GM03348 (cell line): ENCODE measurements around the gene TKT.

Experiments used
- DNase-seq: peaks from one replicate; pipeline ENCODE4 v3.0.0; 2012; ENCODE audit warnings: low spot score

TKT gene

GRCh38 chr3:53195602-53196574, 59.9 kb downstream of the TKT start:
- peak; percentile 91 for DNase-seq

DNA sequence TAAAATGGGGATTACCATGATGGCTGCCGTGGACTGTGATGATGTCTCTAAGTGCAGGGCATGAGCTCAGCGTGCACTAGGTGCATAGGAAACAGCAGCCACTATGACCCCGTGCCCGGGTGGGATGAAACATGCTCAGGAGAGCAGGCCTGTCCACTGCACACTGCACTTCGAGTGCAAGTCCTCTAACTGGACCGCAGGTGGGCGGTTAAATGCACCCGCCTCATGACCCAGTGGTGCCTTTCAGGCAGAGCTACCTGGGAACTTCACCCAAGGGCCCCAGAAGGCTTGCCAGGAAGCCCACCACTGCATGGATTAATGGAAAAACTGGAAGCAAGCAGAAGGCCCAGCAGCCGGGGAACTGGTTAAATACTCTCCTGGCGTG, 60.8 kb downstream of the TKT start:
- DNase-seq, result no peak

DNA sequence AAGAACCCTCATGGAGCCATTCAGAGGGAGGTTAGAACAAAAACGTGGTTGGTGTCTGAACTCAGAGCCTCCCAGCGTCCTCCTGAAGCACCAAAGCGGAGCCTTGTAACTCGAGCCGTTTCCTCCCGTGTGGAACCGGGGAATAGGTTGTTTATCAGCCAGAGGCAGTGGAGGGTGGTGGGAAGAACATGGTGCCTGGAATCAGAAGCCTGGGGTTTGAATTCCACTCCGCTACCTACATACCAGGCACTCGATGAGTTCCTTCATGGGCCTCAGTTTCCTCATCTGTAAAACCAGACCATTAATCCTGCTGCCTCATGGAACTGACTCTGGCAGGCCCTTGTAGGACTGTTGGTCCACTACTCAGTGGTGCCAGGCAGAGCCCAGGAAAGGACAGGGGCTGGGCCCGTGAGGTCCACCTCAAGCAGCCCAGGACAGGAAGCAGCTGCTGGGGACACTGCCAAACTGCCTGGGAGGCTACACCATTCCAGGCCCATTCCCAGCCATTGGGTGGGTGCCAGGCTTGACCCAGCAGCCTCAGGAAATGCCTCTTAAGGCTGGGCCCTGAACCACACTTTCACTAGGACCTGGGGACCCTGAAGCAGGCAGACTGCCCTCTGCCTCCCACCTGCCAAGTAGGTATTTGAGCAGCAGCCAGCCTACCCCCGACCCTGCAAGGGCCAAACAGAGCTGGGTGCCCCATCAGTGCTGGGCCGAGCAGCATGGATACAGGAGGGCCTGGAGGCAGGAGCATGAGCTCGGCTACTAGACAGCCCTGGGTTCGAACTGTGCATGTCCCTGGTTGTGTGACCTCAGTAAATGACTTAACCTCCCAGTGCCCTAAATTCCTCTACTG, 61.4 kb downstream of the TKT start:
- peak; percentile 50 for DNase-seq

DNA sequence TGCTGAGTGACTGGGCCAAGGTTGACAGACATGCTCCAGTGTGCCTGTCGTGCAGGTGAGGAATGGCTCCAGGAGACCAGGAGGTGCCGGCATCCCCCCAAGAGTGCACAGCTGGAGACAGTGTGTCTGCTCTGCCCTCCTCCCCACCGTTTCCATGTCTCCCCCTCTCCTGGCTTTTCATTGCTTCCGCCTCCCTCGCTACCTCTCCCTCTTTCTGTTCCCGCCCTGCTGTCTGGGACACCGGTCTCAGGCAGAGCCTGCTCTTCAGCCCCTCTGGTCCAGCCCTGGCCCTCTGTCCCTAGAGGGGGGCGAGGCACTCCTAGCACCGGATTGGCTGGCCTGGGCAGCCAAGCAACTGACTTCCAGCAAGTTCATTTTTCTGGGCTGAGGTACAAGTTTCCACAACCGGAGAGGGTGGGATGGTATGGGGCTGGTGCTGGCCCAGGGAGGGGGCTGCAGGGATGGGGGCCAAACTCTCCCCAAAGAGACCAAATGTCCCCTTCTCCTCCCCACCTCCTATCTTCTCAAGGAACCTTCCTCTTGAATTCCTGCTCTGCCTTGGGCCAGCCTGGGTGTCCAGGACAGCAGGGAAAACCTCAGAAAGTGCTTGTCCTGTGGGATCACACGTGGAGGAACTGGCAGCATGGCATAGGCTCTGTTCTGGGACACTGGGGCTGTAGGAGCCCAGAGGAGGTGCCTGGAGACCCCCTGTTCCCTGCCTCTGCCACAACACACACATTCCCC, 62.2 kb downstream of the TKT start:
- peak; percentile 44 for DNase-seq

GRCh38 chr3:53192608-53193007, 63.2 kb downstream of the TKT start:
- DNase-seq, result no peak

DNA sequence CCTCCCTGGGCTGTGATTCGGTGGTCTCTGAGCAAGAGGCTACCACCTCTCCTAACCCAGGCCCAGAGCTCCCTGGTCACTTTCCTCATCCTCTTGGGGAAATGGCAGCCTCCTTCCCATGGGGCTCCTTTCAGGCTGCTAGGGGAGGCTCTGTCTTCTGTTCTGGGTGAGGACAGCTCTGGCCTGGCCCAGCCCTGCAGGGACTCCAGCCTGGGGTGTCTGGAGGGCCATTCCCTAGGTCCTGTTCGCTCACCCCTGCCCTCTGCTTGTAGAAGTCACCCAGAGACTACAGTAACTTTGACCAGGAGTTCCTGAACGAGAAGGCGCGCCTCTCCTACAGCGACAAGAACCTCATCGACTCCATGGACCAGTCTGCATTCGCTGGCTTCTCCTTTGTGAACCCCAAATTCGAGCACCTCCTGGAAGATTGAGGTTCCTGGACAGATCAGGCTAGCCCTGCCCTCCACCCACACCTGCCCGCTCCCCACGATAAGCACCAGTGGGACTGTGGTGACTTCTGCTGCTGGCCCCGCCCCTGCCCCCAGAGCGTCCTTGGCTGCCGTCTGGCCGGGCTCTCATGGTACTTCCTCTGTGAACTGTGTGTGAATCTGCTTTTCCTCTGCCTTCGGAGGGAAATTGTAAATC, 63.9 kb downstream of the TKT start:
- DNase-seq, result no peak

GRCh38 chr3:53190659-53191058, 65.2 kb downstream of the TKT start:
- no peak for DNase-seq

- DNase-seq, result no peak
Measured at GRCh38 chr3:53189276-53189675, 66.5 kb downstream of the TKT start.

DNA sequence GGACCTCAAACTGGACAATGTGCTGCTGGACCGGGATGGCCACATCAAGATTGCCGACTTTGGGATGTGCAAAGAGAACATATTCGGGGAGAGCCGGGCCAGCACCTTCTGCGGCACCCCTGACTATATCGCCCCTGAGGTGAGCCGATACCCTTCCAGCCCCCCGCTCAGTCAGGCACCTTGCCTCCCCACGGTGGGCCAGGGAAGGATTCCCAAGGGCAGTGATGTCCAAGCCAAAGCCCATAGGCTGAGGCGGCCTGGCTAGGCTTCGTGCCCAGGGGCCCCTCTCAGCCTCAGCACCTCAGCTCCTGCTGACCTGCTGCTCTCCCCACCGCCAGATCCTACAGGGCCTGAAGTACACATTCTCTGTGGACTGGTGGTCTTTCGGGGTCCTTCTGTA, 67.1 kb downstream of the TKT start:
- DNase-seq, result no peak

DNA sequence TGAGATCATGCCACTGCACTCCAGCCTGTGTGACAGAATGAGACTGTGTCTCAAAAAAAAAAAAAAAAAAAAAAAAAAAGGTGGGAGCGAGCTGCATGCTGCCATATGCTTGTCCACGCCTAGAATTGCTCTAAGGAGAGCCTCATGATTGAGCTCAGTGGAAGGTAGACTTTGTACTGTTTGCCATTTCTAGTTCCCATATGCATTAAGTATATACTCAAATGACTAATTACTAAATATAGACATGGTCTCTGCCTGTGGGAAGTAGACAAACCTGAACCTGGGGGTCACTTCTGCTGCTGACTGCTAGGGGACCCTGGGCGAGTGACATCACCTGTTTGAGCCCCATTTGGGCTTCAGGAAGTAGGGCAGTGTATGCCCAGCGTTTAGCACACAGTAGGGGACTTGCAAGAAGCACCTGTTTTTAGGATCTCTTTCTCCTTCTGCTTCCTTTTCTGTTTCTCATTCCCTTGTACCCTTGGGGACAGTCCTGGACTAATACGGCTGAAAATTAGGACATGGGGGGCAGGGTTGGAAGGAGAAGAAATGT, 67.6 kb downstream of the TKT start:
- DNase-seq, result no peak

DNA sequence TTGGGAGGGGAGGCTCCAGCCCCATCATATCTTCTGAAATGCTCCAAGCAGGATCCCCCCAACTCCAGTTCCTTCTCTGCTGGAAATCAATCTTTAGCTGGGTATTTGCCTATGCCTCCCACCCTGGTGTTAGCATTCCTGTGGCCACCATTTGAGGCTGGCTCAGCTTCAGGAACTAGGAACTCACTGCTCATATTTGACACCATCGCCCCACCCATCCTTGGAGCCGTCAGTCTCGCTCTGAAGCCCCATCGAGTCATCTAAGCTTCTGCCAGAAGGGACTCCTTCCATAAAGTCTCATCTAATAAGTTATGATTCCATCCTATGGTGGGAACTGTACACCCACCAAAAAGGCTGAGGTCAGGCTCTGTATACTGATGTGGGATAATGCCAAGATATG, 68.4 kb downstream of the TKT start:
- DNase-seq, result no peak

DNA sequence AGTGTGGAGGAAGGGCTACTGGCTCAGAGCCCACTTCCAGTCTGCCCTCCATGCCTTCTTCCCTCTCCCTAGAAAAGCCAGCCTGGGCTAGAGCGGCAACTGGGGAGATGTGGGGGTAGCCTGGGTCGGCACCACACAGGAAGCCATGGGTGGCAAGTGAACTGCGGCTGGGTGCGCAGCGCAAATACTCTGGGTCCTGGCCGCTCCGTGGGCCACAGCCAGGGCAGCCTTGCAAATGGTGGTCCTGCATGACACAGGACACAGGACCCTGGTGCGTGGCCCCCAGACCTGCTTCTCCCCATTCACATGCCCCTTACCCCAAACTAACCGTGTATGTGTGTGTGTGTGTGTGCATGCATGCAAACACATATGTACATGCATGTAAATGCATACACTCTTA, 69.1 kb downstream of the TKT start:
- no peak for DNase-seq

DNA sequence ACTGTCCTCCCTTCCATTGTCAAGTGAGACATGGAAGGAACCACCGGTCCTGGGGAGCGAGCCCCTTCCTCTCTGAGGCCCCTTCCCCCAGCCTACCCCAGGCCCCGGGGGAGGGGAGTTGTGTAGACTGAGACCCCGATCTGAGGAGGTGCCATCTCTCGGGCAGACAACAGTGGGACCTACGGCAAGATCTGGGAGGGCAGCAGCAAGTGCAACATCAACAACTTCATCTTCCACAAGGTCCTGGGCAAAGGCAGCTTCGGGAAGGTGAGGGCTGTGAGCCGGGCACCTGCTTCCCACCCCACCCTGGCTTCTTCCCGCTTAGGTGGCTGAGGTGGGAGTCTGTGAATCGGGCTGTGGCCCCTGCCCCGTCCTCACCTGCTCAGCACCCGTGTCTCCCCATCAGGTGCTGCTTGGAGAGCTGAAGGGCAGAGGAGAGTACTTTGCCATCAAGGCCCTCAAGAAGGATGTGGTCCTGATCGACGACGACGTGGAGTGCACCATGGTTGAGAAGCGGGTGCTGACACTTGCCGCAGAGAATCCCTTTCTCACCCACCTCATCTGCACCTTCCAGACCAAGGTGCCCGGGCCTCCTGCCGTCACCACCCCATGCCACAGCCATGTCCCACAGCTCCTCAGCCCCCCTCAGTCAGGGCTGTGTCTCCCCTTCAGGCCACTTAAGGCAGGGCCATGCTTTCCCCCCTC, 69.9 kb downstream of the TKT start:
- DNase-seq, result no peak

DNA sequence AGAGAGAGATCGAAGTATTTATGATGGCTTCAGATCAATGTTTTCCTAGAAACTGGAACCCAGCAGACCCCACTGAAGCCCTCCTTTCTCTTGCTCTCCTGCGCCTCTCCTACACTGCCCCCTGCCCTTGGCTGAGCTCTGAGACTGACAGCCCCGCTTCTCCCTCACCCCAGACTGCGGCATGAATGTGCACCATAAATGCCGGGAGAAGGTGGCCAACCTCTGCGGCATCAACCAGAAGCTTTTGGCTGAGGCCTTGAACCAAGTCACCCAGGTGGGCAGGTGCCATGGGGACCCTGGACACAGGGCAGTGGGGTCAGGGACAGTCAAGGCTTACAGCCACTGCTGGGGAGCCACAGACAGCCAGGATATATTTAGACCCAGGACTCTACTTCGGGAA, 71.1 kb downstream of the TKT start:
- DNase-seq, result no peak

DNA sequence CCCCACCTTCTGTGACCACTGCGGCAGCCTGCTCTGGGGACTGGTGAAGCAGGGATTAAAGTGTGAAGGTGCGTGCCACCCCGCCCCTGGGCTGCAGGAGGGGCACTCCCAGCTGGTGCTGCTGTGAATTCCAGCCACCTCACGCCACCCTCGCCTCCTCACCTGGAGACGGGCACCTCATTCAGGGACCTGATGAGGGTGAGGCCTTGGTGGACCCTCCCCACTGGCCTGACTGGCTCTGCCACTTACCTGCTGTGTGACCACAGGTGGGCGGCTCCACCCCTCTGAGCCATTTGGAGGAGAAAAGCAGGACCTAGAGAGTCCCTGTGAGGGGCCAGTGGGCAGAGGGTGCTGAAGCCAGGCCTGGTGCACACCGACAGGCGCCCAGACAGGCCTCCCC, 72.3 kb downstream of the TKT start:
- DNase-seq, result no peak

- no peak for DNase-seq
Measured at GRCh38 chr3:53182764-53183355, 73.0 kb downstream of the TKT start.

GRCh38 chr3:53181528-53181927, 74.3 kb downstream of the TKT start:
- no peak for DNase-seq

GRCh38 chr3:53181024-53181371, 74.8 kb downstream of the TKT start:
- no peak for DNase-seq

DNA sequence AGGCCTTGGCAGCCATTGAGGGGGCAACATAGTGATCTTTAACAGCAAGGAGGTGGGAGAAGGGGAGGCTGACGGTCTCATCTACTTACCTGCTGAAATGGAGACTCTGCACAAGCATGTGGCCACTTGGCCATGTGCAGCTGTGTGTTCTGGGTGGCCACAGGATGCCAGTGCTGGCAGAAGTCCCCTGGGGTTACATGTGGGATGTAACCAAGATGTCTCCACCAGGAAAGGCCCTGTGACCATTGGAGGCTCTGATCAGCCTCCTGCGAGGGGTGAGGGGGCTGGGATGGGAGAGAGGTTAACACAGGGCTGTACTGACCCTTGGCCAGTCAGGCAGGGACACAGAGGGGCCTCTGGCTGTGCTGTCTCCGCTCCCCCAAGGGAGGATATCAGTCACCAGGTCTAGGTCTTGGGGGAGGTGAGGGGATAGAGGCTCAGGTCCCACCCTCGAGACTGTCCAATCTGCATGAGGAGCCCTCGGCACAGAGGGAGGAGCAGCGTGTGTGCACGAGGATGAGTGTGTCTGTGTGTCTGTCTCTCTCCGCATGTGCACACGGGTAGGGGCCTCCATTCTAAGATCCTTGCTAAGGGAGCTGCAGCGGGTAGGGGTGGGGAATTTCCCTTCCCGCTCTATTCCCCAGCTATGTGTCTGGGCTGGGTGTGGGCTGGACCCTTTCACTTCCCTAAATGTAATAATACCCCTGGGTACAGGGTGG, 75.4 kb downstream of the TKT start:
- no peak for DNase-seq

DNA sequence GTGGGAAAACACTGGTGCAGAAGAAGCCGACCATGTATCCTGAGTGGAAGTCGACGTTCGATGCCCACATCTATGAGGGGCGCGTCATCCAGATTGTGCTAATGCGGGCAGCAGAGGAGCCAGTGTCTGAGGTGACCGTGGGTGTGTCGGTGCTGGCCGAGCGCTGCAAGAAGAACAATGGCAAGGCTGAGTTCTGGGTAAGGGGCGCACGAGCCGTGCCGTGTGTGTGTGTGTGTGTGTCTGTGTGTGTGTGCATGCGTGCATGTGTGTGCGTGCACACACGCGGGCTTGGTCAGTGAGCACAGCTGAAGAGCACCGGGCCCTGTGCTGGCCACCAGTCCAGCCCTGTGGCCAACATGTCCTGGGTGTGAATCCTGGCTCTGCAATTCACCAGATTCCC, 76.2 kb downstream of the TKT start:
- DNase-seq, result no peak
